GM11168 (cell line): ENCODE data around the gene GRK2.

Source experiments
- in situ Hi-C: fragments of 300-500 bp; cut with MboI; formaldehyde crosslinking; loops from one replicate; pipeline ENCODE4 v1.12.0; 2022; ENCODE audit warnings: low sequenced_read_pairs; ENCODE audit not compliant: unreplicated experiment

The GRK2 gene

DNA sequence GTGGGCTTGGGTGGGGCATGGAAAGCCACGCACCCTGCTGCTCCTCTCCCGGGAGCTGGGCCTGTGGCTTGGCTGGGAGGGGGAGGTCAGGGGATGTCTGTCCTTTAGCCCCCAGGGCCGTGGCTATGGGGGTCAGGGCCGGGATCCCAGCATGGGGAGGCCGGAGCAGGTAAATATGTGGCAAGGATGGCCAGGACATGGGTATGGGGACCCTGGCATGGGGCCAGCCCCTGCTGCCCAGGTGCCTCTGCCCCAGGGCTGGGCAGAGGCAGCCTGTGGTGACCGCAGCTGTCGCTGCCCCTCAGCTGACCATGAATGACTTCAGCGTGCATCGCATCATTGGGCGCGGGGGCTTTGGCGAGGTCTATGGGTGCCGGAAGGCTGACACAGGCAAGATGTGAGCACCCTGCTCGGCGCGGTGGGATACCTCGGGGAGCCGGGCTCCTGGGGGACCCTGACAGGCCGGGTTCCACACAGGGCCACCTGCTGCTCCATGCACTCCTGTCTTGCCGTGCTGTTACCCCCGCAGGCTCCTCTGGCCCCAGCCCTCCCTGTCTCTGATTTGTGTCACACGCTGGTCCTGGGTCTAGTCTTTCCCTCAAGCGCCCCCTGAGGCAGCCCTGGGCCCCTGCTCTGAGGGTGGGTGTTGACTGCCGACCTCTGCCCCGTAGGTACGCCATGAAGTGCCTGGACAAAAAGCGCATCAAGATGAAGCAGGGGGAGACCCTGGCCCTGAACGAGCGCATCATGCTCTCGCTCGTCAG is 14.7 kb downstream of the GRK2 start:
- in situ Hi-C loops = no loop called here

- in situ Hi-C loops = no loop called here
These were observed 15.4 kb downstream of the GRK2 start for GRCh38 chr11:67281552-67282150.

- in situ Hi-C loops = no loop called here
These were observed 16.0 kb downstream of the GRK2 start for GRCh38 chr11:67282155-67282875.

DNA sequence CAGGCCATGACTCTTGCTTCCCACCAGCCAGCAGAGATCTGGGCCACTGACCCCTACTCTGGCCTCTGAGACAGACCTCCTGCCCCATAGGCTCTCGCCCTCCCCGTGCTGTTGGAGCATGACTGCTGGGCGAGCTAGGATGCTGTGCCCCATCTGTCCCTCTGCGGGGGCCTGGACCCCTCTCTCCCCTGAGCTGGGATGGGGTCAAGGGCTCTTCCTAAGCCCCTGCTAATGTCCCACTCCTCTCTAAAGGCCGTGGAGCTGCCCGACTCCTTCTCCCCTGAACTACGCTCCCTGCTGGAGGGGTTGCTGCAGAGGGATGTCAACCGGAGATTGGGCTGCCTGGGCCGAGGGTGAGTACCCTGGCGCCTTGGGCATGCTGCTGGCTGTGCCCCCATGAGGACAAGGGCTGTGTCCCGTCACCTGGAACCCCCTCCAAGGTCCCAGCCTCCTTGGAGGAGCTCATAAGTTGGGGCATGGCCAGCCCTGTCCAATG is 16.7 kb downstream of the GRK2 start:
- in situ Hi-C loops = no loop called here

GRCh38 chr11:67283481-67283963 is 17.2 kb downstream of the GRK2 start:
- in situ Hi-C loops = no loop called here

- in situ Hi-C loops = no loop called here
These were observed 18.7 kb downstream of the GRK2 start for GRCh38 chr11:67284811-67285540.

DNA sequence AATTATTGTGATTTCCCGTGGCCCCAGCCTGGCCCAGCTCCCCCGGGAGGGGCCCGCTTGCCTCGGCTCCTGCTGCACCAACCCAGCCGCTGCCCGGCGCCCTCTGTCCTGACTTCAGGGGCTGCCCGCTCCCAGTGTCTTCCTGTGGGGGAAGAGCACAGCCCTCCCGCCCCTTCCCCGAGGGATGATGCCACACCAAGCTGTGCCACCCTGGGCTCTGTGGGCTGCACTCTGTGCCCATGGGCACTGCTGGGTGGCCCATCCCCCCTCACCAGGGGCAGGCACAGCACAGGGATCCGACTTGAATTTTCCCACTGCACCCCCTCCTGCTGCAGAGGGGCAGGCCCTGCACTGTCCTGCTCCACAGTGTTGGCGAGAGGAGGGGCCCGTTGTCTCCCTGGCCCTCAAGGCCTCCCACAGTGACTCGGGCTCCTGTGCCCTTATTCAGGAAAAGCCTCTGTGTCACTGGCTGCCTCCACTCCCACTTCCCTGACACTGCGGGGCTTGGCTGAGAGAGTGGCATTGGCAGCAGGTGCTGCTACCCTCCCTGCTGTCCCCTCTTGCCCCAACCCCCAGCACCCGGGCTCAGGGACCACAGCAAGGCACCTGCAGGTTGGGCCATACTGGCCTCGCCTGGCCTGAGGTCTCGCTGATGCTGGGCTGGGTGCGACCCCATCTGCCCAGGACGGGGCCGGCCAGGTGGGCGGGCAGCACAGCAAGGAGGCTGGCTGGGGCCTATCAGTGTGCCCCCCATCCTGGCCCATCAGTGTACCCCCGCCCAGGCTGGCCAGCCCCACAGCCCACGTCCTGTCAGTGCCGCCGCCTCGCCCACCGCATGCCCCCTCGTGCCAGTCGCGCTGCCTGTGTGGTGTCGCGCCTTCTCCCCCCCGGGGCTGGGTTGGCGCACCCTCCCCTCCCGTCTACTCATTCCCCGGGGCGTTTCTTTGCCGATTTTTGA is 19.5 kb downstream of the GRK2 start:
- in situ Hi-C loops = no loop called here

- in situ Hi-C loops = no loop called here
These were observed 20.5 kb downstream of the GRK2 start for GRCh38 chr11:67286621-67287333.

DNA sequence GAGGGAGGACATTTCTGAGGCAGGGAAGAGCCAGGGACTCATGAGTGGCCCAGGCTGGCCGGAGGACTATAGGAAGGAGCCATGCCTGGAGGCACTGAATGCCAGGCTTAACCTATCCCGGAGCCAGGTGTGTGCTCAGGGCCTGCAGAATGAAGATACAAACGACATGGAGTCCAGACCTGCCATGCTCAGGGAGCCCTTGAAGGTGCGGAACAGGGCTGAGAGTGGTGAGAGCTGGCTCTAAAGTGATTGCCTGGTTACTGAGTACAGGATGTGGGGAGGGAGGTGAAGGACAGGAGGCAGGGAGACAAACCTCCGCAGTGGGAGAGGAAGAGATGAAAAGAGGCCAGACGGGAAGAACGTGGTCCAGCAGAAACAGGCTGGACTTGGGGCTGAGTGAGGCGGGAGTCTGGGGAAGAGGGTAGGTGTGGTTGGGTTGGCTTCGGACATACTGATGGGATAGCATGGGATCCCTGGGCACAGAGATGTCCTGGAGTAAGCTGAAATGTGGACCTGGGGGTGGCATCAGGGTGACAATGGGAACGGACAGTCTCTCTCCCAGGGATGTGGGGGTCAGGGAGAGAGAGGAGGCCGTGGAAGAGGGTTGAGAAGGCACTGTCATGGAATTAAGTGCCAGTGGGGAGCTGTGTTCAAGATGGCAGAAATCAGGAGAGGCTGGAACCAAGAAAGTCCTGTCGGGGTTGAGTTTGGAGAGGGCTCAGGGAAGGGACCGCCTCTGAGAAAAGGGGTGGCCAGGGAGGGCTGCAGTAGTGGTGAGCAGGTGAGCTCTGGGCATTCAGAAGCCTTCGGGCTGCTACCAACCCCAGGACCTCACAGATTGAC is 21.3 kb downstream of the GRK2 start:
- in situ Hi-C loops = no loop called here

- in situ Hi-C loops = no loop called here
These were observed 21.9 kb downstream of the GRK2 start for GRCh38 chr11:67288198-67288451.

DNA sequence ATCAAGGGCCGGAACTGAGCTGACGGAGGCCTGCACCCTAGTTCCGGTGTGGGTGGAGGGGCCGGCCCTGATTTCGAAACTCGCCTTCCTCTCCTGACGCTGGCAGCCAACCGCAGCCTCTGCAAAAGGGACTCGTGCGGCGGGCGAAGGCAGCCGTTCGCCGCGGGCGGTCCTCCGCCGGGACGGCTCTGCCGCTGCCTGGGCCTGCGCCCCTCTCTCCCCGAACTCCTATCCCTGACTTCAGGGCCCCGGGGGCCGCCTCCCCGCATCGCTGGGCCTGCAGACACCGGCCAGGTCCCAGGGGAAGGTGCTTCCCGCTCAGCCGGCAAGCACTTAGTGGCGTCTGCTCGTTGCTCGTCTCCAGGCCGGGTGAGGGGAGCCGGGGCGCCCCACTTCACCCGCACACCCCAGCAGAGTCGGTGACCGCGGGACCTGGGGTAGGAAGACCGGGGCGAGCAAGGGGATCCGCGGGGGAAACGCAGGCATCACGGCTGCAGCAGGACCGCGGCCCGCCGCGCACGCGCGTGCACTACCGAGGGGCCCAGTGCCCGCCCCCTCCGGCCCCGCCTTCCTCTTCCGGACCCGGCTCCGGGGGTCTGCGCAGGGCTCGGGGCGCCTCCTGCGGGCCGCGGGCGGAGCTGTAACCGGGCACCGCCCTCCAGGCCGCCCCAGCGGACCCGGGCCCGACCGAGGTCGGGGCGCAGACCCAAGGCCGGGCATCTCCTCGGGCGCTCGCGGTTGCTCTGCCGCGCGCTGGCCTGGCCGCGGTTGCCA is 22.4 kb downstream of the GRK2 start:
- in situ Hi-C loops = no loop called here

DNA sequence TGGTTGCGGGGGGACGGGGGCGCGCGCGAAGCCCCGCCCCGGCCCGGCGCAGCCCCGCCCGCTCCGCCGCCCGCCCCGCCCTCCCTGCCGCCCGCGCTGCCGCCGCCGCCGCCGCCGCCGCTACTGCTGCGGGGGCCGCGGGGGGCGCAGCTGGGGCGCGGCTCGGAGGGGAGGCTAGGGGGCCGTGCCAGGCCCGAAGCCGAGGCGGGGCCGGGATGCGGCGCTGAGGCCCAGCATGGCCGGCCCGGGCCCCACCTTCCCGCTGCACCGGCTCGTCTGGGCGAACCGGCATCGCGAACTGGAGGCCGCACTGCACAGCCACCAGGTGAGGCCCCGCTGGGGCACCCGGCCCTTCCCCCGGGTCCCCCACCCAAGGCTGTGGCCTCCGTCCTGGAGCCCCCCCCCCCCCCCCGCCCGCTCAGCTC is 23.0 kb downstream of the GRK2 start, which contains the start of gene ANKRD13D:
ANKRD13D (plus strand) TSS at position 78 of the 425 bp plus-strand sequence; CDS start at position 236, 158 bp downstream.
- in situ Hi-C loops = no loop called here

DNA sequence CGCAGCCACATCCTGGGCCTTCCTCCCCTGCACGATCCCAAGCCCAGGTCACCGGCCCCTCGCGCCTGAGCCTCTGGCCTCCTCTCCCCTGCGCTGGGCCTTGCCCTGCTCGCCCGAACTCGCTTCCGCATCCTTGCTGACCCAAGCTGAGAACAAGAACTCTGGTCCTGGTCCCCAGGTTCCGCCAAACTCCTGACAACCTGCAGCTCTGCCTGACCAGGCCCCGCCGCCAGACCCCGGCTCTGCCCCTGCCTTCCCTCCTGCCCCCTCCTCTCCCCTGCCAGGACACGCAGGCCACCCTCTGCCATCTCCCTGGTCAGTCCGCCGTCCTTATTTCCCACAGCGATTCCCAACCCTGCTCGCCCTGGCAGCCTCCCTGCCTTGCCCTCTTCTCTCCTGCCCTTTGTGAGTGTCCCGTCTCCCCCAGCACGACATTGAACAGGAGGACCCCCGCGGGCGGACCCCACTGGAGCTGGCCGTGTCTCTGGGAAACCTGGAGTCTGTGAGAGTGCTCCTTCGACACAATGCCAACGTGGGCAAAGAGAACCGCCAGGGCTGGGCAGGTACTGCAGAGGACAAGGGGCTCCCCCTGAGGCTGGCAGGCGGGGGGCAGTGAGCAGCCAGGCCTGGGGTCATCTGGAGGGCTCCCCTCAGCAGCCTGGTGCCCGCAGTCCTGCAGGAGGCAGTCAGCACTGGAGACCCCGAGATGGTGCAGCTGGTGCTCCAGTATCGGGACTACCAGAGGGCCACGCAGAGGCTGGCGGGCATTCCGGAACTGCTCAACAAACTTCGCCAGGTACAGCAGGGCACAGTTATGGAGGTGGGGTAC is 23.6 kb downstream of the GRK2 start:
- in situ Hi-C loops = no loop called here

DNA sequence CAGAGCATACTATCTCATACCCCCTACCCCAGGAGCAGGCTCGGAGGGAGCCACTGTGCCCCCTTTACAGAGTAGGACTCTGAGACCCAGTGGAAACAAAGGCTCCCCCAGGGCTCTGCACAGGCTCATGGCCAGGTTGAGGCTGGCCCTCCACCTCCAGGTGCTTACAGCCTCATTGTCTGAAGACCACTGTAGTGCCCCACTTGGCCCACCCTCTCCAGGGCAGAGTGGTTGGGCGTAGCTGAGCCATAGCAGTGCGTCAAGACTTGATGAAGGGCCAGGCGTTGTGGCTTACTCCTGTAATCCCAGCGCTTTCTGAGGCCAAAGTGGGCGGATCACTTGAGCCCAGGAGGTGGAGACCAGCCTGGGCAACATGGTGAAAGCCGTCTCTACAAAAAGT is 24.5 kb downstream of the GRK2 start:
- in situ Hi-C loops = no loop called here

GRCh38 chr11:67291481-67292381 is 25.5 kb downstream of the GRK2 start:
- in situ Hi-C loops = no loop called here
